Heart right ventricle (tissue), 16 donors: ENCODE data around the gene GPM6B. TPM values are rescaled to one million over a fixed set of nuclear protein-coding genes. Genes with fewer than 3 reads are reported as not detected.
A peak's percentile ranks its signal among the peaks of the same experiment; 100 is the strongest.

Experiments used
- ATAC-seq, 8 donors: fragments of 200-7000 bp; cut with Tn5 transposase; one replicate each; pipeline ENCODE4 v1.9.1; 2020; ENCODE audit warnings: mild to moderate bottlenecking in 8 of 8, moderate library complexity in 8 of 8, moderate number of reproducible peaks in 1 of 8
- DNase-seq, 2 donors: peaks; one replicate each; pipeline ENCODE4 v3.0.0-alpha.2; 2020
- H3K27ac ChIP-seq, 10 donors: fragments of 200-600 bp; sonication (generic) in 2 of 10; one replicate each; pipeline versions ENCODE4 v1.5.0 to v1.8.0; 2020 to 2022; ENCODE audit warnings: mild to moderate bottlenecking in 3 of 10
- H3K27me3 ChIP-seq, 7 donors: fragments of 200-600 bp; one replicate each; pipeline ENCODE4 v1.8.0; 2021 to 2022; ENCODE audit warnings: mild to moderate bottlenecking in 2 of 7
- H3K36me3 ChIP-seq, 9 donors: fragments of 200-600 bp; sonication (generic) in 1 of 9; one replicate each; pipeline versions ENCODE4 v1.5.0 to v1.8.0; 2020 to 2022; ENCODE audit warnings: mild to moderate bottlenecking in 2 of 9
- H3K4me1 ChIP-seq, 9 donors: fragments of 200-600 bp; sonication (generic) in 1 of 9; one replicate each; pipeline versions ENCODE4 v1.5.0 to v1.8.0; 2020 to 2022; ENCODE audit warnings: mild to moderate bottlenecking in 4 of 9
- H3K4me3 ChIP-seq, 10 donors: fragments of 200-600 bp; sonication (generic) in 2 of 10; one replicate each; pipeline versions ENCODE4 v1.5.0 to v1.8.0; 2020 to 2022; ENCODE audit warnings: mild to moderate bottlenecking in 7 of 10, moderate library complexity in 2 of 10
- H3K9me3 ChIP-seq, 11 donors: fragments of 200-600 bp in 10 of 11; sonication (generic) in 2 of 11; one replicate each; pipeline versions ENCODE4 v1.5.0 to v1.8.0; 2013 to 2022; ENCODE audit warnings: mild to moderate bottlenecking in 2 of 11, control low read depth in 1 of 11, moderate library complexity in 1 of 11
- WGBS, 2 donors: extraction: QIAGEN DNeasy Blood & Tissue Kit; methylation state at CpG; one replicate each; pipeline ENCODE4 v1.1.7; 2013; ENCODE audit warnings: inconsistent platforms in 1 of 2; 5-methylcytosine and 5-hydroxymethylcytosine counted together
- intact Hi-C, 10 donors: fragments of 100-400 bp; cut with DNase I; formaldehyde crosslinking; loops; one replicate each; pipeline versions ENCODE4 v1.11.1 to v1.14.2; 2022
- polyA plus RNA-seq, 2 donors: library from polyadenylated mRNA; stranded (reverse); fragments of 200-250 nt; gene quantifications; one replicate each; pipeline ENCODE4 v1.2.3, GENCODE V29; 2013
- total RNA-seq, 10 donors: library from RNA; stranded (reverse); fragmentation: NEBNext Ultra II Directional in 3 of 10; extraction: Animal tissue kit (Norgen Biotek cat#: 25700) in 3 of 10; gene quantifications; one replicate each; pipeline versions ENCODE4 v1.2.1 to v1.2.4, GENCODE V29; 2021 to 2023
- TF ChIP-seq, protein P1 (sequence below), 9 donors: fragments of 200-600 bp; sonication (generic) in 2 of 9; IDR thresholded peaks; one replicate each; pipeline versions ENCODE4 v1.5.0 to v1.8.0; 2021 to 2022; ENCODE audit warnings: antibody characterized with exemption in 9 of 9, mild to moderate bottlenecking in 5 of 9, moderate library complexity in 1 of 9
- donor health status: Arrhythmogenic right ventricular cardiomyopathy.
- donor health status: ischemic (EF 13 %, LVEDD 7.1; RV severe dilation, severe dysfunction).
- donor health status: healthy with polysubstance abuse.
- donor health status: DM: no; HTN: yes; CAD: no.
- donor health status: DM: no; HTN: no; CAD: no.
- donor health status: ischemic (EF 25% LVEDD 6.9; RV normal size, moderate dysfunction).
- donor health status: ischemic (EF 25% LVEDD 5.7; RV mildly dilated, moderate dysfunction).
- donor health status: healthy.
- donor health status: DM: yes; HTN: yes; CAD: no.
- donor health status: Ischemic cardiomyopathy.
- donor health status: ischemic (EF 35%, LVEDD 5.7; RV mildly dilated, moderate dysfunction).
- donor health status: nonischemic (EF 11% LVEDD 7.7; RV severe dilation, severe dysfunction).
- donor health status: DM: yes; HTN: yes; CAD: no.
- donor health status: PGD.
- donor health status: ischemic (EF 29% LVEDD 5.4; RV normal size, mild dysfunction).
- donor health status: nonischemic (EF 23%, LVEDD 6.1; RV moderate dilation, normal function).

Gene GPM6B
- total and polyA plus RNA-seq, 12 donors: 0.94 to 7.8 (median 2.8) TPM

DNA sequence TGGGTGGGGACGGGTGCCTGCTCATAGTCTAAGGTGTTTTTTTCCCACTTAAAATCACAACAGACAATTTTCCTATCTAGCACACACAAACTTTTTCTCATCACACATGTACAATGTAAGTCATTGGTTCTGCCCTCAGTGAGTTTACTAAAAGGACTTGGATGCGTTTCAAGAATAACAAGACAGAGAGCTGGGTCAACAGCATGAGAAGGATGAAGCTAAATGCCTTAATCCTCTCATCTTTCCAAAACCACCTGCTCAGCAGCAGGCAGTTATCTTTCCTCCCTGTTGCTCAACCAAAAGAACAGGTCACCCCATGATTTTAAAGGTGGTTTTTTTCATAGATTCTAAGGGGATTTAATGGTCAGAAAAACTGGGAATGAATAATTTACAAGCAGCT is 42.2 kb downstream of the GPM6B start:
- ATAC-seq (no peak), DNase-seq (no peak)
- Histone ChIP-seq H3K9me3 (no peaks in the 10 kb centered on the region), H3K27ac (no peak overlapping the region), H3K4me1 (no peaks in the 10 kb centered on the region), H3K27me3 (no peaks in the 10 kb centered on the region), H3K36me3 (peaks cover 0 to 60% (median 4%) of the 10 kb centered on the region in 9 donors), H3K4me3 (no peak overlapping the region)
- 96 to 97% methylated on average over 2 of the region's 2 CpGs for whole genome bisulfite sequencing, 2 donors
- TF ChIP-seq, protein P1, sequence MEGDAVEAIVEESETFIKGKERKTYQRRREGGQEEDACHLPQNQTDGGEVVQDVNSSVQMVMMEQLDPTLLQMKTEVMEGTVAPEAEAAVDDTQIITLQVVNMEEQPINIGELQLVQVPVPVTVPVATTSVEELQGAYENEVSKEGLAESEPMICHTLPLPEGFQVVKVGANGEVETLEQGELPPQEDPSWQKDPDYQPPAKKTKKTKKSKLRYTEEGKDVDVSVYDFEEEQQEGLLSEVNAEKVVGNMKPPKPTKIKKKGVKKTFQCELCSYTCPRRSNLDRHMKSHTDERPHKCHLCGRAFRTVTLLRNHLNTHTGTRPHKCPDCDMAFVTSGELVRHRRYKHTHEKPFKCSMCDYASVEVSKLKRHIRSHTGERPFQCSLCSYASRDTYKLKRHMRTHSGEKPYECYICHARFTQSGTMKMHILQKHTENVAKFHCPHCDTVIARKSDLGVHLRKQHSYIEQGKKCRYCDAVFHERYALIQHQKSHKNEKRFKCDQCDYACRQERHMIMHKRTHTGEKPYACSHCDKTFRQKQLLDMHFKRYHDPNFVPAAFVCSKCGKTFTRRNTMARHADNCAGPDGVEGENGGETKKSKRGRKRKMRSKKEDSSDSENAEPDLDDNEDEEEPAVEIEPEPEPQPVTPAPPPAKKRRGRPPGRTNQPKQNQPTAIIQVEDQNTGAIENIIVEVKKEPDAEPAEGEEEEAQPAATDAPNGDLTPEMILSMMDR (IDR thresholded peaks at IDR 0.05): no peak
- intact Hi-C loops: no loop called here

DNA sequence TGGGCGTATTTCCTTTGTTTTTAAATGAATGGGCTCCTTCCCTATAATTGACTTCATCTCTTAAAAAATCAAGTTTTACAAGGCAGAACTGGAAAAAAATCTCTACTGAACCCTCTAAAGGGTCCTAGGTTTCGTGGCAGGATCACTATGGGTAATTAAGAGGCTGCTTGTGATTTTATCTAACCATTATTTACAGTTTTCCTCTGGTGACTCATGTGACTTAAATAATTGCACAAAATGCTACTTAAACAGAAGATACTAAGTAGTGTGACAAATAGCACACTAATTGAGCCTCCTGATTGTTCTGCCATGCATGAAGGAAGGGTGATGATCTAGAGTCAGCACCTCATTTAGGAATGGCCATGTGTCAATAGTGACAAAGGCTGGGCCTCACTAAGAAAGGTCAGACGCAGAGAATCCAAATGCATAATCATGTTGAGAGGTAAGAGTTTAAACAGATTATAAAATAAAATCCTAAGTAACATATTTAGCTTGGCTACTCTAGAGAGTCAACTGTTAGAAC is 46.8 kb downstream of the GPM6B start:
- TF ChIP-seq, protein P1 (IDR thresholded peaks at IDR 0.05): no peak
- Histone ChIP-seq H3K36me3 (peaks cover 0 to 81% (median 0%) of the 10 kb centered on the region in 9 donors), H3K9me3 (no peaks in the 10 kb centered on the region), H3K27me3 (no peaks in the 10 kb centered on the region), H3K4me1 (peaks cover 0 to 13% (median 2%) of the 10 kb centered on the region in 9 donors), H3K27ac (no peak overlapping the region), H3K4me3 (no peak overlapping the region)
- ATAC-seq: no peak
- no peak for DNase-seq
- intact Hi-C loops: no loop called here
- 87 to 91% methylated on average over 3 of the region's 3 CpGs for WGBS, 2 donors

DNA sequence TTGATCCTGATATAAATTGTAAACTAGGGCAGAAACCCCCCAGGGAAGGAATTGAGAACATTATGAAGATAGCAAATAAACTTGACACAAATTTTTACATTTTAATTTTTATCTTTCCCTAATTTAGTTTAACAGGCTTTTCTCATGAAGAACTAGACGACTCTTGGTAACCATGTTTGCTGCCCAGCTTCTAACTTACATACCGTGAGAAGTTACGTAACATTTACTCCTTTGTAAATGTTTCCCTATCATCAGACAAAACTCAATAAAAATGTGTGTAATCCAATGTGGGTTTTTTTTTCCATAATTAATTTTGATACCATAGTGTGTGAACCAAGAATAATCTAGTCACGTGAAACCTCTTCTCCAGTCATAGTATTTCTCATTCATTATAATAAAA is 48.0 kb downstream of the GPM6B start:
- peaks cover 0 to 70% (median 0%) of the 10 kb centered on the region in 9 donors for H3K36me3 ChIP-seq
- intact Hi-C loops: loop anchor here in 1 of 10 donors (10.0 kb wide), 1 partner anchor 266 kb away; no protein-coding TSS in a partner anchor

DNA sequence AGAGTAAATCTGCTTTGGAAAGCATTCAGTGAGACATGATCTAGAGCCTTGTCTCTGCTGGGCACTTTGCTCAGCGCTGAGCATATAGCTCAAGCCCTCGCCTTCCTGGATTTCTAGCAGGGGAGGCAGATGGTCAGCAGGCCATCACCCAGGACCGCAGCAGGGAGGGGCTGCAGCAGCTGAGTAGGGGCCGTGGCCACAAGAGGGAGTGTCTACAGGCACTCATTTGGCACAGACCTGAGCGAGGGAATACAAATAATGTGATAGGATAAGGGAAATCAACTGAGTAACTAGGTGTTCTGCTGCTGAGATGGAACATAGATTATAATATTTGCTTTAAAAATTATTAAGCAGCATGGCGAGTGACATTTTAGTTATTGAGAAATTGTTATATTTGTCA is 52.1 kb downstream of the GPM6B start:
- Histone ChIP-seq H3K27ac (peak overlapping the region; percentile 14 to 77 (median 48)), H3K4me1 (peaks cover 0 to 40% (median 23%) of the 10 kb centered on the region in 9 donors), H3K9me3 (no peaks in the 10 kb centered on the region), H3K4me3 (no peak overlapping the region), H3K27me3 (no peaks in the 10 kb centered on the region), H3K36me3 (peaks cover 0 to 62% (median 0%) of the 10 kb centered on the region in 9 donors)
- TF ChIP-seq, protein P1 (IDR thresholded peaks at IDR 0.05): peak in 8 of 9 donors; percentile 6 to 44 (median 30)
- no peak for DNase-seq
- ATAC-seq: peak in 6 of 8 donors; percentile 54 to 73 (median 60)
- intact Hi-C loops: loop anchor here in 2 of 10 donors (5.0 to 10.0 kb wide), 2 partner anchors 112 to 270 kb away; partner anchors contain the start of gene TCEANC (in 1 of the 2)
- 42 to 44% methylated on average over 6 of the region's 6 CpGs for WGBS, 2 donors

More for the DNA sequence above, 48.0 kb downstream of the GPM6B start:
- ATAC-seq: no peak
- Histone ChIP-seq H3K27me3 (no peaks in the 10 kb centered on the region), H3K9me3 (no peaks in the 10 kb centered on the region), H3K4me3 (no peak overlapping the region), H3K4me1 (peaks cover 0 to 24% (median 10%) of the 10 kb centered on the region in 9 donors), H3K27ac (no peak overlapping the region)
- TF ChIP-seq, protein P1 (IDR thresholded peaks at IDR 0.05): no peak
- WGBS, 2 donors: 93 to 98% methylated on average over 4 of the region's 4 CpGs
- DNase-seq: no peak
